HL-60 (cell line): Measurements from ENCODE around the gene KCNJ6.

ENCODE experiments used
- DNase-seq, 2 experiments: peaks; one replicate each; pipeline ENCODE4 v3.0.0-alpha.2; 2010 to 2020; ENCODE audit warnings: low read depth in 1 of 2, low spot score in 1 of 2
- H3K27ac ChIP-seq: fragments of 250-450 bp; sonication (Bioruptor Pico); replicated peaks from 2 replicates; pipeline ENCODE4 v1.5.1; 2020; ENCODE audit warnings: mild to moderate bottlenecking, moderate library complexity
- H3K27me3 ChIP-seq: fragments of 250-450 bp; sonication (Bioruptor Pico); 2 replicates; pipeline ENCODE4 v1.5.1; 2021; ENCODE audit warnings: mild to moderate bottlenecking, moderate library complexity; ENCODE audit not compliant: insufficient read depth, poor library complexity, severe bottlenecking
- H3K4me3 ChIP-seq: replicated peaks from 2 replicates; pipeline ENCODE4 v1.5.1; 2011; ENCODE audit warnings: mild to moderate bottlenecking, control low read depth, low read length; ENCODE audit not compliant: insufficient read depth
- CTCF ChIP-seq: IDR thresholded peaks from one replicate; pipeline ENCODE4 v1.5.1; 2011; ENCODE audit warnings: low read length, control low read depth, inconsistent platforms; ENCODE audit not compliant: insufficient read depth
- GABPA ChIP-seq: IDR thresholded peaks from 2 replicates; pipeline ENCODE4 v1.6.1; 2012; ENCODE audit warnings: low read depth
- POLR2AphosphoS5 ChIP-seq: IDR thresholded peaks from 2 replicates; pipeline ENCODE4 v1.6.1; 2012; ENCODE audit warnings: low read depth
- SPI1 ChIP-seq: IDR thresholded peaks from 2 replicates; pipeline ENCODE4 v1.6.1; 2012; ENCODE audit warnings: low read depth, mild to moderate bottlenecking, borderline replicate concordance
- TF ChIP-seq, protein P1 (sequence below): IDR thresholded peaks from 2 replicates; pipeline ENCODE4 v1.6.1; 2012; ENCODE audit warnings: low read depth; ENCODE audit not compliant: insufficient replicate concordance

KCNJ6 gene

DNA sequence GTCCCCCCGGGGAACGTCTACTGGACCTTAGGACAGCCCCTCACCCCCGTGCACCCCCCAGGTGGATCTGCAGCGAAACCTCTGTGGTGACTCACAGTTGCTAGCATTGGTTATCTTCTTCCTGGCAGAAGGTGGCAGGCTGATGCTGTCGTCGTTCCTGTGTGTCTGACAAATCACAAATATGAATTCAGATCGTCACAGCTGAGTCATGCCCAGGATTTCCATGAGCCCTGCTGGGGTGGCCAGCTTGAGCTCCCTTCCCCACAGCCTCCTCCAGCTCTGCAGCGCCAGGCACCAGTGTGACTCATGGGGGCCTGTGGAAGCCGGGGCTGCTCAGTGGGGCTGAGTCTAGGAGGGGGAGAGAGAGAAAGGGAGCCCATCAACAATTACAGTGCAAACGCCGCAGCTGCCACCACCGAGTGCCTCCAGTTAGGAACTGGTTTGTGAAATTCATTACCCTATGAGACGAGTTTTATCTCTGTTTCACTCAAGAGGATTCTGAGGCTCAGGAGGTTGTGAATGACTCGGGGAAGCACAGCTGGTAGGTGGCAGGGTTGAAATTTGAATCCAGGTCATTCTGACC is 351.8 kb downstream of the KCNJ6 start:
- no peak for TF ChIP-seq SPI1
- TF ChIP-seq POLR2AphosphoS5 = no peak
- TF ChIP-seq GABPA = no peak
- TF ChIP-seq, protein P1, sequence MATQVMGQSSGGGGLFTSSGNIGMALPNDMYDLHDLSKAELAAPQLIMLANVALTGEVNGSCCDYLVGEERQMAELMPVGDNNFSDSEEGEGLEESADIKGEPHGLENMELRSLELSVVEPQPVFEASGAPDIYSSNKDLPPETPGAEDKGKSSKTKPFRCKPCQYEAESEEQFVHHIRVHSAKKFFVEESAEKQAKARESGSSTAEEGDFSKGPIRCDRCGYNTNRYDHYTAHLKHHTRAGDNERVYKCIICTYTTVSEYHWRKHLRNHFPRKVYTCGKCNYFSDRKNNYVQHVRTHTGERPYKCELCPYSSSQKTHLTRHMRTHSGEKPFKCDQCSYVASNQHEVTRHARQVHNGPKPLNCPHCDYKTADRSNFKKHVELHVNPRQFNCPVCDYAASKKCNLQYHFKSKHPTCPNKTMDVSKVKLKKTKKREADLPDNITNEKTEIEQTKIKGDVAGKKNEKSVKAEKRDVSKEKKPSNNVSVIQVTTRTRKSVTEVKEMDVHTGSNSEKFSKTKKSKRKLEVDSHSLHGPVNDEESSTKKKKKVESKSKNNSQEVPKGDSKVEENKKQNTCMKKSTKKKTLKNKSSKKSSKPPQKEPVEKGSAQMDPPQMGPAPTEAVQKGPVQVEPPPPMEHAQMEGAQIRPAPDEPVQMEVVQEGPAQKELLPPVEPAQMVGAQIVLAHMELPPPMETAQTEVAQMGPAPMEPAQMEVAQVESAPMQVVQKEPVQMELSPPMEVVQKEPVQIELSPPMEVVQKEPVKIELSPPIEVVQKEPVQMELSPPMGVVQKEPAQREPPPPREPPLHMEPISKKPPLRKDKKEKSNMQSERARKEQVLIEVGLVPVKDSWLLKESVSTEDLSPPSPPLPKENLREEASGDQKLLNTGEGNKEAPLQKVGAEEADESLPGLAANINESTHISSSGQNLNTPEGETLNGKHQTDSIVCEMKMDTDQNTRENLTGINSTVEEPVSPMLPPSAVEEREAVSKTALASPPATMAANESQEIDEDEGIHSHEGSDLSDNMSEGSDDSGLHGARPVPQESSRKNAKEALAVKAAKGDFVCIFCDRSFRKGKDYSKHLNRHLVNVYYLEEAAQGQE = no peak
- no peak for TF ChIP-seq CTCF
- Histone ChIP-seq H3K27me3 (peaks cover 2% of the 10 kb centered on the region), H3K4me3 (peak overlapping the region; percentile 66), H3K27ac (peak overlapping the region; percentile 73)
- DNase-seq = peak; percentile 43 to 60

DNA sequence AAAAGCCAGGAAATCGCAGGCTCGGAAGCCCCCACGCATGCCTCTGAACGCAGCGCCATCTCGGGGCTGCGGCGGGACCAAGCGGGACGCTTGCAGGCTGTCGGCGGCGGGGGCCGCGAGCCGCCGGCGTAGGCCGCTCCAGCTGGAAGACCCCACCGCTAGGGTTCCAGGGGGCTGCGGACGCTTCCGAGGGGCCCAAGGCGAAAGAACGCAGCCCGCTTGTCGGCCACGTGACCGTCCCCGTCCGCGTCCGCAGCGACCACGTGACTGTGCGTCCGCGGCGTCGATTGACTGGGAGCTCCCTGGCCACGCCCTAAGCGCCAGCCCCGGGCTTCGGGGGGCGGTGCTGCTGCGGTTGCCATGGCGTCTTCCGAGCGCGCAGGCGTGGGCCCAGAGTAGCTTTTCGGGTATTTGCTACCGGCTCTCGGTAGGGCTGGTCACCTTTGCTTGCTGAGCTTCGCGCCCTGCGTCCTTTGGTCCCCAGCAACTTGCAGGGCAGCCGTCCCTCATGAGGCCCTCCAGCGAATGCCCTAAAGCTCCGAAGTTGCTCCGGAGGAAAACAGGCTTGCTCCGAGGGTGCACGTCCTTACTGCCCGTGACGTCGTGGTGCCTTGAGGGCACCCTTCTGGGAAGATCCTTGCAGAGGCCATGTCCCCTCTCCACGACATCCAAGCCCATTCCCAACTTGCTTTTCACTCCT is 352.5 kb downstream of the KCNJ6 start:
- Histone ChIP-seq H3K4me3 (peak overlapping the region; percentile 66), H3K27me3 (peaks cover 2% of the 10 kb centered on the region), H3K27ac (peak overlapping the region; percentile 73)
- DNase-seq = peak; percentile 82 to 88
- TF ChIP-seq SPI1 (no peak), POLR2AphosphoS5 (no peak), GABPA (no peak)
- TF ChIP-seq, protein P1 = no peak

DNA sequence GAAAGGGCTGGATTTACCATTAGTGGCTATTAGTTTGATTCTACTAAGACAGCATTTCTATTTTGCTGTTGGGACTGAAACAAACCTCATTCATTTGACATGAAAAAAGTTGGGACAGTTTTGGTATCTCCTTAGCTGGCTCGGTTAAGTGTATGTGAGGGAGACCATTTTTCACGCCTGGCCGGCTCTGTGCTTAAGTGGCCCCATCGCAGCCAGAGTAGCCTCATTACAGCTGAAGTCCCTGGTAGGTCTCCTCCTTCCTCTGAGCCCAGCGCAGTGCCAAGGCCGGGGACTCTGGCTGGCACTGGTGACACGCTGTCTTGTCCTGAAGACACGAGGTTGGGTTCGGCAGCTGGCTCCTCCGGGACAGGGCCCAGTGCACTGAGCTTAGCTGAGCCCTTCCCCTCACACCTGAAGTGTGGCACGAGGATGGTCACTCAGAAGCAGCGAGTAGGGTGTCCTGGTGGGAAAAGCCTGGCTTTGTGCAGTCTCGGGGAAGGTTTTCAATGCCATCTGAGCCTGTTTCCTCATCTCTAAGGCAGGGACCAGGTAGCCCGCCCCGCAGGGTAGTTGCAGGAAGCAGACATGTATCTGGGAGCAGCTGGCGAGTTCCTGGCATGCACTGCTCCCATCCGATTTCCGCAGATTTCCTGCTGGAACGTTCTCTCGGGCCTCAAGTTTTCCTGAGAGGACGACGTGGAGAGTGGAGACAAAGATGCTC is 353.2 kb downstream of the KCNJ6 start:
- H3K27ac ChIP-seq = peak overlapping the region; percentile 73
- no peak for TF ChIP-seq SPI1
- TF ChIP-seq GABPA = no peak
- H3K27me3 ChIP-seq = peaks cover 2% of the 10 kb centered on the region
- H3K4me3 ChIP-seq = peak overlapping the region; percentile 66
- DNase-seq = peak in 1 of 2 experiments; percentile 7

GRCh38 chr21:37561941-37562919 is 354.0 kb downstream of the KCNJ6 start:
- TF ChIP-seq CTCF = no peak
- TF ChIP-seq GABPA = no peak
- no peak for TF ChIP-seq POLR2AphosphoS5
- TF ChIP-seq, protein P1 = no peak
- no peak for TF ChIP-seq SPI1
- Histone ChIP-seq H3K27ac (no peak overlapping the region), H3K27me3 (peaks cover 2% of the 10 kb centered on the region), H3K4me3 (no peak overlapping the region)
- DNase-seq = no peak
